Measurements from ENCODE around the gene CES2.

CES2 gene

DNA sequence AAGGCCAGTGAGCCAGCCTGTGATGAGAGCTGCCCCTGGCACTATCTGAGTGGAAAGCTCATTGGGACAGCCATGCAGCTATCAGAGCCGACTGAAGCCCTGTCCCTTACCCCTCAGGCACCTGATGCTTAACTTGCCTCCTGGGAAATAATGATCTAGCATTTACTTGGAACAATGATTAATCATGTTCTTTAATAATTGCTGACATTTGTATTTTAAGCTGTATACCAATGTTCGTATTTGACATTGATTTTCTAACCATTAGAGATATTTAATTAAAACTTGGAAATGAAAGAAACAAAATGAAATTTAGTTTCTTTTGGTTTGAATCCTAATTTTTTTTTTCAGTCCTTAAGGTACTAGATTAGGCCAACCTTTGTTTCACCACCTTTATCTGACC, 44.5 kb upstream of the CES2 start:
- H3K27me3 Mint-ChIP-seq (ENCODE audit: low read depth, poor library complexity) = no peaks in the 10 kb centered on the region

DNA sequence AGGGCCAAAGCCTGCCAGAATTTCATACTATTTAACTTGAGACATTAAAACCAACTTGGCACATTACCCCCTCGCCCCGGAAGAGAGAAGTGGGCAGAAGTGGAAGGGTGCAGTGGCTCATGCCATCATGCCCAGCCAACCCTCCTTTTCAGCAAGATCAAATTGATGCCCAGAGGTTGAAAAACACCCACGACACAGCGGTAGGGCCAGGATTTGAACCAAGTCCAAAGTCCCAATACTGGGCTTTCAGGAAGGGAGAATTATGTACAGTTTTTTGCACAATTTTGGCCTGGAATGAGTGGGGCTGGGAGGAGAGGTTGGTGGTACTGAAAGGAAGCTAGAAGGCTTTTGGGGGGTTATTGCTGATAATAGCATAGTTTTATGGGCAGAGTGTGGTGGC, 44.0 kb upstream of the CES2 start:
- H3K27ac Mint-ChIP-seq = peak overlapping the region; percentile 89
- H3K36me3 Mint-ChIP-seq (ENCODE audit: low read depth) = peaks cover 12% of the 10 kb centered on the region
- peaks cover 26% of the 10 kb centered on the region for H3K4me1 Mint-ChIP-seq
- TF ChIP-seq, protein P1, sequence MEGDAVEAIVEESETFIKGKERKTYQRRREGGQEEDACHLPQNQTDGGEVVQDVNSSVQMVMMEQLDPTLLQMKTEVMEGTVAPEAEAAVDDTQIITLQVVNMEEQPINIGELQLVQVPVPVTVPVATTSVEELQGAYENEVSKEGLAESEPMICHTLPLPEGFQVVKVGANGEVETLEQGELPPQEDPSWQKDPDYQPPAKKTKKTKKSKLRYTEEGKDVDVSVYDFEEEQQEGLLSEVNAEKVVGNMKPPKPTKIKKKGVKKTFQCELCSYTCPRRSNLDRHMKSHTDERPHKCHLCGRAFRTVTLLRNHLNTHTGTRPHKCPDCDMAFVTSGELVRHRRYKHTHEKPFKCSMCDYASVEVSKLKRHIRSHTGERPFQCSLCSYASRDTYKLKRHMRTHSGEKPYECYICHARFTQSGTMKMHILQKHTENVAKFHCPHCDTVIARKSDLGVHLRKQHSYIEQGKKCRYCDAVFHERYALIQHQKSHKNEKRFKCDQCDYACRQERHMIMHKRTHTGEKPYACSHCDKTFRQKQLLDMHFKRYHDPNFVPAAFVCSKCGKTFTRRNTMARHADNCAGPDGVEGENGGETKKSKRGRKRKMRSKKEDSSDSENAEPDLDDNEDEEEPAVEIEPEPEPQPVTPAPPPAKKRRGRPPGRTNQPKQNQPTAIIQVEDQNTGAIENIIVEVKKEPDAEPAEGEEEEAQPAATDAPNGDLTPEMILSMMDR (IDR thresholded peaks at IDR 0.05) = no peak
- no peaks in the 10 kb centered on the region for H3K9me3 Mint-ChIP-seq
- H3K27me3 Mint-ChIP-seq (ENCODE audit: low read depth, poor library complexity) = peaks cover under 1% of the 10 kb centered on the region
- no peak for DNase-seq
- H3K4me3 Mint-ChIP-seq = no peak overlapping the region

More for the DNA sequence above, 44.5 kb upstream of the CES2 start:
- TF ChIP-seq, protein P1 (IDR thresholded peaks at IDR 0.05) = no peak
- no peak overlapping the region for H3K27ac Mint-ChIP-seq
- H3K9me3 Mint-ChIP-seq = no peaks in the 10 kb centered on the region
- no peak for DNase-seq
- peaks cover 14% of the 10 kb centered on the region for H3K36me3 Mint-ChIP-seq (ENCODE audit: low read depth)
- peaks cover 26% of the 10 kb centered on the region for H3K4me1 Mint-ChIP-seq
- H3K4me3 Mint-ChIP-seq = no peak overlapping the region

DNA sequence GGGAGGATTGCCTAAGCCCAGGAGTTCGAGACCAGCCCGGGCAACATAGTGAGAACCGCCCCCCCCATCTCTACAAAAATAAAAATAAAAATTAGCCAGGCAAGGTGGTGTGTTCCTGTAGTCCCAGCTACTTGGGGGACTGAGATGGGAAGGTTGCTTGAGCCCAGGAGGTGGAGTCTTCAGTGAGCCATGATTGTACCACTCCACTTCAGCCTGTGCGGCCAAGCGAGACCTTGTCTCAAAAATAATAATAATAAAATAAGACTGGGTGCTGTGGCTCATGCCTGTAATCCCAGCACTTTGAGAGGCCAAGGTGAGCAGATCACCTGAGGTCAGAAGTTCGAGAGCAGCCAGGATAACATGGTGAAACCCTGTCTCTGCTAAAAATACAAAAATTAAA, 43.5 kb upstream of the CES2 start:
- no peak for DNase-seq
- peaks cover 7% of the 10 kb centered on the region for H3K36me3 Mint-ChIP-seq (ENCODE audit: low read depth)
- TF ChIP-seq, protein P1 (IDR thresholded peaks at IDR 0.05) = no peak
- H3K9me3 Mint-ChIP-seq = no peaks in the 10 kb centered on the region
- peaks cover 26% of the 10 kb centered on the region for H3K4me1 Mint-ChIP-seq
- peaks cover 5% of the 10 kb centered on the region for H3K27me3 Mint-ChIP-seq (ENCODE audit: low read depth, poor library complexity)
- H3K27ac Mint-ChIP-seq = no peak overlapping the region
- no peak overlapping the region for H3K4me3 Mint-ChIP-seq

DNA sequence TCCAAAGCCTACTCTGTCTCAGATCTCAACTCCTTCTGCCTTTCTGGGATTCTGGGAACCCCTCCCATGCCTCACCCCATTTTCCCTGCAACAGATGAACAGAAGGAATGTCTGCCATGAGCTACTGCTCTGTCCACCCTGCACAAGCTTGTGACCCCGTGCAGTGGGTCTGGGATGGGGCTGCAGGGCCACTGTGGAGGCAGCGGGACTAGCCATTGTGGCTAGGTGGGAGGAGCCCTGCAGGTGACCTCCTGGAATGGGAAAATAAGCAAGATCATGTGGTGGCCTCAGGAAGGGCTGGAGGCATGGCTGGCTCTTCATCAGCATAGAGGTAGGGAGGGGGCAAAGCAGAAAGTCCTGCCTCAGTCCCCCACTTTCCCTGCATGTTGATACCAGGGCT, 41.3 kb upstream of the CES2 start:
- Mint-ChIP-seq H3K27me3 (ENCODE audit: low read depth, poor library complexity) (peaks cover 14% of the 10 kb centered on the region), H3K9me3 (no peaks in the 10 kb centered on the region), H3K27ac (no peak overlapping the region), H3K4me3 (no peak overlapping the region), H3K4me1 (peaks cover 22% of the 10 kb centered on the region), H3K36me3 (ENCODE audit: low read depth) (no peaks in the 10 kb centered on the region)
- DNase-seq = no peak
- TF ChIP-seq, protein P1 (IDR thresholded peaks at IDR 0.05) = no peak

DNA sequence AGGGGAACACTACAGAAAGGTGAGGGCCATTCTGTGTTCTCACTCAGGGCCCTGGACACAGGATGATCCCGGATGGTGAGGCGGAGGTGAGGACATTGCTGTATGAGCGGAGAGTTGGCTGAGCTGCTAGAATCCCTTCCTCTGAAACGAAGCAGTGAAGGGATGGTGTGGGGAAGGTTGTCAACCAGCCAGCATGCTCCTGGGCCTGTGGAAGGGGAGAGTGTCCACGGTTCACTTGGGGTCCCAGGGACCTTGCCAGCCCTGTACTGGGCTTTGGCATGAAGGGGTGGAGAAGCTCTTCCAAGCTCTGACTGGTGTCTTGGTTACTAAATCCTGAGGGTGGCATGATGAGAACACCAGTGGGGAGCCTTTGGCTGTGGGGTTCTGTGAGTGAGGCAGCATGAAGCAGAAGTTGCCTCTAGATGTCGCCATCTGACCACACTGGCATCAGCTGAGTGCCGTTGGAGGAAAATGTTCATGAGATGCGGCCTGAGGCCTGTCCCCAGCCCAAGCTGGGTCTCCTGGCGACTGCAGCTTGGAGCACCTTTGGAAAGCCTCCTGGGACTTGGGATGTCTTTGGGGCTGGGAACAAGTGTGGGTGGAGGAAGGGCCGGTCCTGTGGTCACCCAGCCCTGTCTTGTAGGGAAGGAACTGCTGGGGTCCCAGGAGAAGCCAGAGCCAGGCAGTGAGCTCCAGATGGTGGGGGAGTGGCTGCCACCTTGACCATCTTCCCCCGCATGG, 40.2 kb upstream of the CES2 start:
- Mint-ChIP-seq H3K9me3 (no peaks in the 10 kb centered on the region), H3K27me3 (ENCODE audit: low read depth, poor library complexity) (peaks cover 14% of the 10 kb centered on the region), H3K4me1 (peaks cover 26% of the 10 kb centered on the region), H3K4me3 (no peak overlapping the region), H3K36me3 (ENCODE audit: low read depth) (no peaks in the 10 kb centered on the region), H3K27ac (no peak overlapping the region)
- DNase-seq = peak; percentile 64
- TF ChIP-seq, protein P1 (IDR thresholded peaks at IDR 0.05) = peak; percentile 81

DNA sequence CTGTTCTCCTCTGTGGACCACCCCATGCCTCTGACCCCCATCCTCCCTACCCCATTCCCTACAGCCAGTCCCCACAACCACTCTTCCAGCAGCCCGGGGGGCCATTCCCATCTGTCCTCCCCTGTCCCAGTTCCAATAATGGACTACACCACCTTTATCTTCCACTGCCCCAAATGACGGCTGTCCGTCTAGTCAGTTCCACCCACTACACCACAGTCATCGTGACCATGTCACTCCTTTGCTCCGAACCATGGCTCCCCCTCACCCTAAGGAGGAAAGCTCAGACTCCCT, 39.7 kb upstream of the CES2 start:
- H3K4me1 Mint-ChIP-seq = peaks cover 31% of the 10 kb centered on the region
- no peak overlapping the region for H3K4me3 Mint-ChIP-seq
- H3K27ac Mint-ChIP-seq = no peak overlapping the region
- H3K27me3 Mint-ChIP-seq (ENCODE audit: low read depth, poor library complexity) = peaks cover 14% of the 10 kb centered on the region
- DNase-seq = no peak
- no peaks in the 10 kb centered on the region for H3K36me3 Mint-ChIP-seq (ENCODE audit: low read depth)
- H3K9me3 Mint-ChIP-seq = no peaks in the 10 kb centered on the region
- TF ChIP-seq, protein P1 (IDR thresholded peaks at IDR 0.05) = no peak
